Mesenteric fat pad (tissue), 1 donor: ENCODE data around the gene EML5. TPM values are rescaled to one million over a fixed set of nuclear protein-coding genes. Genes with fewer than 3 reads are reported as not detected.

Experiments used
- DNase-seq: peaks from one replicate; pipeline ENCODE4 v3.0.0-alpha.2; 2020; ENCODE audit warnings: low spot score
- total RNA-seq: library from RNA; stranded (reverse); fragmentation: NEBNext Ultra II Directional; extraction: Animal tissue kit (Norgen Biotek cat#: 25700); gene quantifications from one replicate; pipeline ENCODE4 v1.2.1, GENCODE V29; 2021
- donor health status: DM: yes; HTN: yes; CAD: no.

The EML5 gene
- total RNA-seq, 1 donor from 2014 or later: 0.13 TPM

GRCh38 chr14:88727057-88727456 is 65.7 kb downstream of the EML5 start:
- DNase-seq: no peak

DNA sequence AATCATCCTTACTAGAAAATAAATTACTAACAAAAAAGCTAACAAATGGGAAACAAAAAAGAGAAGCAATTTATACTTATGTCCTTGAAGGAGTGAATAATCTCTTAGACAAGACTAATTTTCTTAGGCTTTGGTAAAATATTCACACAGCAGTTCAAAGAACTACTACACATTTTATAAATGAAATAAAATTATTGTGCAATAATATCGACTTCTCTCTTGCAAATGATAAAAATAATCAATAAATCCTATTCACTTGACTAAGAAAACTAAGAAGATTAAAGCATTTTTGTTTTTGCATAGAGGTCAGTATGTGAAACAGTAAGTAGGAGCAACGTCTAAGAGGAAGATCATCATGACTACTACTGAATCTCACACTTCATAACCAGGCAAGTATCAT is 82.0 kb downstream of the EML5 start:
- no peak for DNase-seq

GRCh38 chr14:88707088-88707487 is 85.7 kb downstream of the EML5 start:
- DNase-seq: no peak

DNA sequence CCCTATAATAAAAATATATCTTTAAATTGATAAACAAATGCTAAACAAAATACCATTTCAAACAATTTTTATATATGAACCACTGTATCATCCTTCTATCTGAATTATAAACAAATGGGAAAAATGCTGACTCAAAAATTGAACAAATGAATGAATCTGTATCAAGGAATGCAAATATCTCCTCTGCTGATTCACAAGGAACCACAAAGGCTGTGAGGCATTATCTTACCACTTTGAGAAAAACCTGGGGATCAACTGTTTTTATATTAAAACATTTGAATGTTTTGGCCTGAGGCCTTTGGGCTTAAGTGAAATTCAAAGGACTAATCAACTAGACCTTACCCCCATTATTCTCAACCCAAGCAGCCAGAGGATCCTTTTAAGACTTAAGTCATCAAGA is 86.3 kb downstream of the EML5 start:
- no peak for DNase-seq

DNA sequence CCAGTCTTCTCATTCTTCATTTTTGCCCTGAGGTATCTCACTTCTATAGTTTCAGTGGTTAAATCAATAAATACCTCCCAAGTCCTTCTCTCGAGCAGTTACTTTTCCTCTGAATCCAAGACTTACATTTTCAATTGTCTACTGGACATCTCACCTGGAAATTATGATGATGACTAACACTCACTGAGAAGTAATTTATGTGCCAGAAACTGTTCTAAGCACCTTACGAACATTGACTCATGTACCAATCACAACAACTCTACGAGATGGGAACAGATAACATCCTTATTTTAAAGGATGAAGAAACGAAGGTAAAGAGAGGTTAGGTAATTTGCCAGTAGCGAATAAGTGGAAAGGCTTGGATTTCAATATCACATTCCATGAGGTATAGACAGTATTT is 94.1 kb downstream of the EML5 start:
- DNase-seq: no peak

- no peak for DNase-seq
These were observed 96.9 kb downstream of the EML5 start for GRCh38 chr14:88695870-88696269.

GRCh38 chr14:88688386-88688785 is 104.4 kb downstream of the EML5 start:
- no peak for DNase-seq

DNA sequence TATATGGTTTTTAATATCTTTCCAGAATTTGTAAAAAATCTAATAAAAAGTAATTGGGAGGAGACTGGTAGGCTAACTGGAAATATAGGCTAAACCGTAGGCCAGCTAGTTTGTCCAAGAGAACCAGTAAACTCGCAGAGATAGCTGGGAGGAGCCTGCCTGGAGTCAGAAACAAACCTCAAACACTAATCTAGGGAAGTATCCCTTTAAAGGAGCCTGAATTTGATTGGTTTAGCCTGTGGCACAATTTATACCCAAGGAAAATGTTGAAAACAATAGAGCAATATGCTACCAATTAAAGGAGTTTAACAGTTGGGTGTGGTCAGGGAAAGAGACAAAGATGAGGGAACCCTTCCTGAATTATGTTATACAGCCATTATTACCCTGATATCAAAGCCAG is 109.6 kb downstream of the EML5 start:
- no peak for DNase-seq

DNA sequence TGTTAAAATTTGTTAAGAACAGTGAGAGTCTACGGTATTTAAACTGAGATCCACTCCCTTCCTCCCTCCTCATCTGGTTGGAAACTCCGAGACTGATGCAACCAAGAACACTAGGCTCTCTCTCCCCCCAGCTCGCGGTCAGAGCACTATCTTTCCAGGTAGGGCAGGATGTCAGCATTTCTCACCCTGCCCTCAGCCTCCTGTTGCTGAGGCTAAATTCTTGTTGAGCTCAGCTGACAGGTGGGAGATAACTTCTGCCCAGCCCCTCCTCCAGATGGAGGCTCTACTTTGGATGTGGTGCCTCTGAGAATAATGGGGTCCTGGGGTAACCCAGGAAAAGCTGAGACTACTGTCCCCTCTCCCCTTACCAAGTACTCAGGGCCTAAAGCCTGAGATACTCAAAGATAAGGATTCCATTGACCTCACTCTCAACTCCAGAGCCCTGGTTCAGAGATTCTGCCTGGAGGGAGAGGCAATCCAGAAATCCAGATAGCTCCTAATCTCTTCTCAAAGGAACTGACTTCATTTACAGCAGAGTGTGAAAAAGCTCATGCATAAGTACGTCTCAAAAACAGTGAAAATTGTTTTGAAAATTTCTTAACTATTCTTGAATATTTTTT is 110.1 kb downstream of the EML5 start:
- DNase-seq: no peak

DNA sequence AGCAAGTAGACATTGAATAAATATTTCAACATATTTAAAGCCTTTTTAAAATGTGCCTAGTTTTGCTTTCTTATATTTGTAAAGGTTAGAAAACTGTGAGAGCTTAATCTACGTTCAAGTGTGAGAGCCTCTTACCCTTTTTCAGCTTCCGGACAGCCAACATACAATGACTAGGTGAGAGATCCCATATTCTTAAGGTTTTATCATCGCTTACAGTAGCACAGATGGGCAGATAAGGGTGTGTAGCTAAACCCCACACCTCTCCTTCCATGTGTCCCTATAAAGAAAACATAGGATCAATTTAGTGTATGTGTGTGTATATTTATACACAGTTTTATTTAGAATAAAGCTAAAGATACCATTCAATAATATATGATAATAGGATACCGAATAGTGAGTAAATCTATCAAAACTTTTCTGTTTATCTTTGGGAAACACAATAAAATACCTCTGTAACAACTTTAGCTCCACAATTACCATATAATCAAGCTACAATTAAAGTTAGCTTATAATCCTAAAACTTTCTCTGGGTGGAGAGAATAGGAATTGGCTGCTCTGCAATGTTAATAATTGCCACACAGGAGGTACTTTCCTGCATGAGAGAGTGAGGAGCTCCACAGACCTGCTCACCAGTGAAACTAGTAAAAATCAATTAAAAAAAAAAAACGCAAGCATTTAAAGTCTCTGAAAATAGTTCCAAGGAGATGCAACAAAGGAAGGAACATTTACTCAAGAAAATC is 110.8 kb downstream of the EML5 start:
- no peak for DNase-seq

DNA sequence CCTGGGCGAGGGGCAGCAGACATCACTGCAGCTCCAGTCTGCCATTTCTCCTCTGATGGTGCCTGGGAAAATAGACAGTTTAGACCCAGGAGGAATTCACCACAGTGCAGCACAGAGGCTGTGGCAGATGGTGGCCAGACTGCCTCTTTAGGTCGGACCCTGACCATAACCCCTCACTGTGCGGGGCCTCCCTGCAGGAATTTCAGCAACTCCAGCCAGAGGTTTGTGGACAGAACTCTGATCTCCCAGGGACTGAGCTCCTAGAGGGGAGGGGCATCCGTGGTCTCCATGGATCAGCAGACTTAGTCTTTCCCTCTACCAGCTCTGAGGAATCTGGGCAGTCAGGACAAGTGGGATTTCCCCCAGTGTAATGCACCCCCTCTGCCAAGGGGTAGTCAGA is 123.4 kb downstream of the EML5 start:
- DNase-seq: no peak

DNA sequence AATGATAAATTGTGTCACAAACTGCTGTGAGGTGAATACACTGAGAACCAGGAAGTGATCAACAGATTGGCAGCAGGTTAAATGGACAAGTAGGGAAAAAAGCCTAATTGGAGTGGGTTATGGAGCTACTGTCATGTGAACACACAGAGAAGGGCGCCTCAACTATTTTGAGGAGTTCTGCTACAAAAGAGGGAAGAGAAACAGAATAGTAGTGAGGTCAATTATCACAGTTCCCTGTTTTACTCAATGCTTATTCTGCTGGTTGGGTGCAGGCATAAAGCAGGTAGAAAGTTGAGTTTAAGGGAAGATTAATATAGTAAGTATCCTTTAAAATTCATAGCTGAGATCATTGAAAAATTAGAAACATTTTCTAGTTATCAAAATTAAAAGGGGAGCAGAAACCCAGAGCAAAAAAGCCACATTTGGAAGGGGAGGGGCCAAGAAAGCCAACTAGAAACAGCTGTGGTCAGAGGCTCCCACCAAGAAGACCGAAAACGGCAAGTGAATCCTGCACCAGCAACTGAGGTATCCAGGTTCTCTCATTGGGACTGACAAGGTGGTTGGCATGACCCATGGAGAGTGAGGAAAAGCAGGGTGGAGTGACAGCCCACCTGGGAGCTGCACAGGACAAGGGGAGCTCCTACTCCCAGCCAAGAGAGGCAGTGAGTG is 124.2 kb downstream of the EML5 start:
- DNase-seq: no peak

DNA sequence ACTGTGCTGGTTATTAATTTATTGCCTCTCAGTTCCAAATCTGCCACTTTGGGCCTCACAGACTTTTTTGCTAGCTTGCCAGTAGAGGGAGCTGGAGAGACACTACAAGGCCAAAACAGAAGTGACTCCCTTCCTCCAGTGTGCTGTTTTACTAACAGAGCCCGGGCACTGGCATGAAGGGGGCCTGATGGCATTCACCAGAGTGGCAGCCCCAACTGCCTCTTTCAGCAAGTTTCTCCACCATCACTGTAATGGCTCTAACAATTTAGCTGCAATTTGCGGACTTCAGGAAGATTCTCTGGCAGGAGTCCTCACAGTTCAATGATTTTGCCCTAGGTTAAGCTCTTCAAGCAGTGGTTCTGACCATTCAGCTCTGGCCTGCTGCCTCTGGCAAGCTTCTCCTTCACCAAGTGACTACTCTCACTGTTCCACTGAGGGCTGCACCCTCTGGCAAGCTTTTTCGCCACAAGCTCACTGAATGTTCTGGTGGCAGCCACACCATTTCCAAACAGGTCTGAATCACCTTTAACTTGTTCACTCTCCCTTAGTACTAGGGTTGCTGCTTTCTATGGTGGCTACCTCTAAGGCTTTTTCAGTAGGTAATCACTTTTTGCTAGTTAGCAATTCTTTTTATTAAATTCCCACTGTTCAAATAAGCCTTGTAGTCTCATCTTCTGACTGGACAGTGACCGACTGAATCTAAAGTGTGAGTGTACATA is 125.0 kb downstream of the EML5 start:
- DNase-seq: no peak

GRCh38 chr14:88660056-88660455 is 132.7 kb downstream of the EML5 start:
- no peak for DNase-seq

GRCh38 chr14:88639221-88639620 is 153.5 kb downstream of the EML5 start:
- DNase-seq: no peak

DNA sequence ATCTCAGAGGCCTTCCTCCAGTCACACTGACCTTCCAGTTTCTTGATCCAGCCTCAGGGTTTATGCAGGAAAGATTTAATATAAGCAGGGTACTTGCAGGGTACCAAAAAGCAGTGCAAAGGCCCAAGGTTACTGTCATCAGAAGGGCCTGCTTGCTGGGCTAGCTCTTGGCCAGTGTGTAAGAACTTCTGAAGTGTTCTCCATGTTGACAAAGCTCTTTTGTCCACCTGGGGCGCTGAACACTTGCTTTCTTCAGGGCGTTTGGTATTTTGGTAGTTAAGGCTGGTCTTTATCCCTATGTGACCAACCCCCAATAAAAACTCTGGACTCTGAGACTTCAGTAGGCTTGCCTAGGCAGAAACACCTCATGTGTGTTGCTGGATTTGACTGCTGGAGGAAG is 160.2 kb downstream of the EML5 start:
- DNase-seq: no peak

GRCh38 chr14:88631091-88631490 is 161.7 kb downstream of the EML5 start:
- DNase-seq: no peak

GRCh38 chr14:88630565-88630964 is 162.2 kb downstream of the EML5 start:
- DNase-seq: no peak

DNA sequence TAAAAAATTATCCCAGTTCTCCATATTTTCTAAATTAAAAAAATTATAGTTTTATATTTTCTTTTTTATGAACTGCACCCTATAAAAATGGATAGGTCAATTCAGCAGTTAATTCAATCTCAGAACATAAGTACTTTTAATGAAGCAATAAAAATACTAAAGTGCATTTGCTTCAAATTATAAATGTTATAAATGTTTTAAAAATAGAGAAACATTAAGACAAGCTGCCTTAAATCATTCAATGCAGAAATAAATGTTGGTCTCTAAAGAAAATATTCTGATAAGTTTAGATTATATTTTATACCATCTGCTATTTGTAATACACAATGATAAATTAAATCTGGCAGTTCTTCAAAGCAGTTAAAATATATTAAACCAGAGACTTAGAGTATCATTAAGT is 164.3 kb downstream of the EML5 start:
- DNase-seq: no peak

DNA sequence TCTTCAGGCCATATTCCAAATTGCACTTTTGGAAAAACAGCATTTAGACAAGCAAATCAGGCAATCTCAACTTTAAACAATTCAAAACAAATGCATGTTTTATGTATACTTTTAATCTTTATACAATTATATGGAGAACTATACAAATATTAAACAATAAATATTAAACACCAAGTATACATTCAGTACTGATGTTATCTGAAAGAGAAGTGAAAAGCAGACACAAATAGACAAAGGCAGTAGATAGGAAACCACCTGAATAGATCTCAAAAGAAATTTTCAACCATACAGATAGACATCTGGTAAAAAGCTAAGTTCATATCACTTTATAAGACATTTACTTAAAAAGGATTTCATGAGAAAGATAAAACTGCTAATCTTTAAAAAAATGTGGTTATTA is 164.7 kb downstream of the EML5 start:
- DNase-seq: no peak

GRCh38 chr14:88625671-88626070 is 167.1 kb downstream of the EML5 start:
- no peak for DNase-seq

DNA sequence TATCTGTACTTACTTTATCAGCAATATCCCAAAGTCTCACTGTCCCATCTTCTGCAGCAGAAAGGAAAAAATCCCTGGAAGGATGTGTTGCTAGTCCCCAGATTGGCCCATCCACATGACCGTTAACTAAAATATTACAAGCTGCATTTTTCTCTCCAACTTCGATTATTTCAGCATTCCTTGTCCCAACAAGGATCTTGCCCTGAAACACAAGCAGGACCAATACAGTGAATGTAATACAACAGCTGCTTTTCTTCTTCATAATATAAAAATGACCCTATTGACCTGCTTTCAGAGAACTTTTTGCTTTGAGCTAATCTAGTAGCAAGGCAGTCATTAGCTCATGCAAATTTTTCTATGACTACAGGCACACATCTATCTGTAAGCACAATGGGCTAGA is 171.7 kb downstream of the EML5 start:
- no peak for DNase-seq
